Germinal center (tissue), 1 donor: Measurements from ENCODE around the gene LDB2.

Source experiments
- DNase-seq: peaks from one replicate; pipeline ENCODE4 v3.0.0; 2012; ENCODE audit warnings: mixed read lengths, low spot score

The LDB2 gene

DNA sequence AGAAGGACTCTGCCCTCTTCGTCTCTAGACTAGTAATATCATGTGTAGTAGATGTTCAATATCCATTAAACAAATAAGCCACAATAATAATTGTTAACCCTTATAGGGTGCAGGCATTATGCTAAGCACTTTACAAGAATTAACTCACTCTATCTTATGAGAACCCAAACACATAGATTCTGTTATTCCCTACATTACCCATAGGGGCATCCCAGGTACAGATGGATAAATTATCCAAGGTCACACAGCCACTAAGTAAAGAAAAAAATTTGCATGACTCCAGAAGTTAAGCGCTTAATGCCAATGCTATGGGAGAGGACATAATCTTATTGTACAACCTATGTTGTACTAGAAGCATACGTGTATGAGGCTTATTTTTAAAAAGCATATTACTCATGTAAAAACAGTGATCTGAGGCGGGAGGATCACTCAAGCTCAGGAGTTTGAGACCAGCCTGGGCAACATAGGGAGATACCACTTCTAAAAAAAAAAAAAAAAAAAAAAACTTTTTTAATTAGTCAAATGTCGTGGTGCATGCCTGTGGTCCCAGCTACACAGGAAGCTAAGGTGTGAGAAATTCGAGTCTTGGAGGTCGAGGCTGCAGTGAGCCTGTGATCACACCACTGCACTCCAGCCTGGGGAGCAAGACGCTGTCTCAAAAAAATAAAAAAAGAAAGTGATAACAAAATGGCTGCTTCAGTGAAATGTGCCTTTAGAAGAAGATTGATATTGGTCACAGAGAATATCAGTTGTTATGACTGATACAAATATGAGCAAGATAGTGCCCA, 13.6 kb downstream of the LDB2 start:
- DNase-seq, result no peak

DNA sequence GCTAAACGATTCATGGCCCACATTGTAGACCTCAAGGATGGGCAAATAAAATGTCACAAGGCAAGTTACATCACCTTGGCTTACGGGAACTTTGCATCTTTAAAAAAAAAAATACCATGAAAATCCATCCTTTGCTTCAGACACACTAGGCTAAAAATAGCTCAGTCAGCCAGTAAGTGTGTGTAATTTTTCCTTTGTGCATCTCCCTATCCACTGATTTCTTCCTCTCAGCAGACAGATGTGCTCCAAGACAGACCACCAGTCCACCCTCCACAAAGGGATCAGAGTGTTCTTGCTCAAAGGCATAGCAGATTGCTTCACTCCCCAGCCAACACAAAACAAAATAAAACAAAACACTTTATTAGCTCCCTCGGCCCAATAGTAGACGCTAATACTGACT, 14.6 kb downstream of the LDB2 start:
- DNase-seq, result no peak

DNA sequence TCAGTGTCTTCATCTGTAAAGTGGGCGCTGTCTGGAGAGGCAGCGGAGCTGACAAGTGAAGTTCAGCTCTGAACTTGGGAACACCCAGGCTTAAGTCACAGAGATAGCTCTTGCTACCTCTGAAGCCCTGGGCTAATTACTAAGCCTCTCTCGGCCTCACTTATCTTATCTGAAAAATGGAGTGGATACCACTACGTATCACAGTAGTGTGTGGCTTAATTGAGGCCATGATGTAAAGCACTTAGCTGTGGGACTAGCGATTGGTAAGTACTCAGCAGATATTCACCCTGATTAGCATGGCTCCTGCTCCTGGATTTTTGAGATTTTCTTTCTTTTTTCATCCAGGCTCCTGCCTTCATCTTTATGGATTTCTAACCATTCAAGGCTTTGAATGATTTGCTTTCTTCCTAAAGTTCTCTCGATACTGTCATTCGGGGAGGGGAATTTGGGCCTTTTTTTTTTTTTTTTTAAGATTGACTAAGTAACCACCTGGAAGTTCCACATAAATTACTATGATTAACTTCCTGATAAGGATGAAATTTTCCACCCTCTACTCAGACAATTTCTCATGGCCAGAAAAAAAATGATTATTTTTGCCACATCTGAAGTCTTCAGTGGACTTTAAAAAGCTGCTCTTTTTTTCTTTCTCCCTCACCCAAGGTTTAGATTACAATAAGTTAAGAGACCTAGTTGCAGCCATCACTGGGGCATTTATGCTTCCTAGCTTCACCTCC, 17.1 kb downstream of the LDB2 start:
- DNase-seq, result no peak

DNA sequence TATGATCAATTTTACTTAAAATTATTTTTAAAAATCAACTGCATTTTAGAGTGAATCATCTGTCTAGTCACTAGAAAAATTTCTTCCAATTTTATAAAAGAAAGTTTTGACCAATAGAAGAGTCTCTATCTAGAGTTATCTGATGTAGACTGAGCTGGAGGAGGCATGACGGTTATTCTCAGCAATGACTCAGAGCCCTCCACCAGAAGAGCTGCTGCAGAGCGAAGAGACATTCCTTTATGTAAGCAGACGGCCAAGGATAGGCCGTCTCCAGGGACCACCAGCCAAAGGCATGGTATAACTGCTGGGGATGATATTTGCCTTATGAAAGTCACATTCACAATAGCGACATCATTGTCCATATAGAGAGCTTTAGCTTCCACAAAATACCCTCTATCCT, 23.0 kb downstream of the LDB2 start:
- DNase-seq, result no peak

DNA sequence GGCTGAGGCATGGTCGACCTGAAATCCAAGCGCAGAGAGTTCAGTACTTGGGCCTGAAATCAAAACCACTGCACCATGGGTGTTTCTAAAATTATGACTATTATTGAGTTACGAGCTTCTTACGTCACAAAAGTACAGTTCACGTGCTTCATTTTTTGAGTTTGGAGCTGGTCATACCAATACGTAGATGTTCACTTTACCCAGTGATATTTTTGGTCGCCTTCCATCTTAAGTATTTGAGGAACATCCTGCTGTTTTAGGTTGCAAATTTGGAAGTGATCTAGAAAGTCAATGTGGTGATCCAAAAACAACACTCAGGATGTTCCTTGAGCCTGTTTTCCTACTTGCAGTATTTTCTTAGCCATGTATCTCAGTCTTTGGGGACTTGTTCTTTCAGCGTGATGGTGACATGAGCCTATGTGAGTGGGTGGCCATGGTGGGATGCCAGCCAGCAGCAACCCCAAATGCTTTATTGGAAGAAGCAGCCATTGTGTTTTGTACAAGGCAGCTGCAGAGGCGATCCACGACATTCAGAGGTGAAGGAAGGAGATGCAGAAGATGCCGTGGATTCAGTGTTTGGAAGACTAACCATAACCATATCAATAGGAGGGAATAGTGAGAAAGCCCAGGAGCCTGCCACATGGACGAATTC, 28.7 kb downstream of the LDB2 start:
- DNase-seq, result no peak

DNA sequence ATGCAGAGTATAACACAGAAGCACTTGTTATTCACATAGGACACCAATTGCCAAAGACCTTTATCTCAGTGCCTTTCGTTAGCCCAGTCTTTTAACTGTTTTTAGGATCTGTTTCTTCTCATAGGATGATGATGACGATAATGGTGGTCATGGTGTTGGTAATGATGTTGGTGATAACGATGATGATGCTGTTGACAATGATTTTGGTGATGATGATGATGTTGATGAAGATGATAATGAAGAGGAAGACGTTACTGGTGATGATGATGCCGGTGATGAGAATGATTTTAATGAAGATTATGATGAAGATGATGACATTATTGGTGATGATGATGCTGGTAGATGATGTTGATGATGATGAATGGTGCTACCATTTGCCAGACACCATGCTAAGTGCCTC, 29.8 kb downstream of the LDB2 start:
- no peak for DNase-seq

DNA sequence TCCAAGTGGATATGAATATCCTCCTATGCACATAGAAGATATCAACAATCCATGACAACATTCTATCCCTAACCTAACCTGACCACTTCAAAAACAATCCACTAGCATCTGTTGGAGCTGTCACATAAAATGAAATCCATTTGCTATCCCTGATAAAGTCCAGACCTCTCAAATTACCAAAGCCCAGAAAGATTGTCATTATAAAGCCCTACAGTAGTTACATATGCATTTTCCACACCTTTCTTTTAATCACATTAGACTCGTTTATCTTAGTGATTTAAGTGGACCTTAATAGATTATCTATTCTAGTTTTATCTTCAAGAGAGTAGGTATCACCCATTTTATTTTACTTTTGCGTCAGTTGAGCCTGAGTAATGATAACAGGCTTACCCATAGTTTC, 30.6 kb downstream of the LDB2 start:
- no peak for DNase-seq

DNA sequence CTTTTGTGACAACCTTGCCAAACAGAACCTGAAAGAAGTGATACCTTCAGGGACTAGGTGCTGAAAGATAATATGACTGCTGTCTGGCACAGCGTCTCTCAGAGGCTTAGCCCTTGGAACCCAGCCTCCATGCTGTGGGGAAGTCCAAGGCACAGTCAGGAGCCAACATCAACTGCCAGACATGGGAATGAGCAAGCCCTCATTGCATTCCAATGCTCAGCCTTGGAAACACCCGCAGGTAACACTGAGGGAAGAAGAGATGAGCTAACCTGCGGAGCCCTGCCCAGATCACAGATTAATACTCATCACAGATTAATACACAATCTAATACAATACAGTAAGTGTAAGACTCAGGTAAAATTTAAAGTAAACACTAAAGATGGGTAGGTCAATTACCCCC, 31.5 kb downstream of the LDB2 start:
- no peak for DNase-seq

DNA sequence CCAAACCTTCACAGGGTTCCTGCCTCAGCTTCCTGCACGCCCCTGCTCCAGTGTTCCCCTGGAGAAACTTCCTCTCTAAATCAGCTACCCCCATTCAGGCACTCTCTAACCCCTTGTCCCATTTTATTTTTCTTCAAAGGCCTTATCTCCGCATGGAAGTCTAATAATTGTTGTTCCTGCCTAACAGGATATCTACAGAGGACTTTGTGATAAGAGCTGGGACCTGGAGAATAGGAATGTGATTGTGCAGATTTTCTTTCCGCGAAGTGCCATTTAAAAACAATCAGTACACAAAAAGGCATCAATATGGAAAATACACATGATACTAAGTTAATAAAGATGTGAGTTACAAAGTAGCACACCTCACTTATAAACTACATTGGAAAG, 32.6 kb downstream of the LDB2 start:
- DNase-seq, result no peak

DNA sequence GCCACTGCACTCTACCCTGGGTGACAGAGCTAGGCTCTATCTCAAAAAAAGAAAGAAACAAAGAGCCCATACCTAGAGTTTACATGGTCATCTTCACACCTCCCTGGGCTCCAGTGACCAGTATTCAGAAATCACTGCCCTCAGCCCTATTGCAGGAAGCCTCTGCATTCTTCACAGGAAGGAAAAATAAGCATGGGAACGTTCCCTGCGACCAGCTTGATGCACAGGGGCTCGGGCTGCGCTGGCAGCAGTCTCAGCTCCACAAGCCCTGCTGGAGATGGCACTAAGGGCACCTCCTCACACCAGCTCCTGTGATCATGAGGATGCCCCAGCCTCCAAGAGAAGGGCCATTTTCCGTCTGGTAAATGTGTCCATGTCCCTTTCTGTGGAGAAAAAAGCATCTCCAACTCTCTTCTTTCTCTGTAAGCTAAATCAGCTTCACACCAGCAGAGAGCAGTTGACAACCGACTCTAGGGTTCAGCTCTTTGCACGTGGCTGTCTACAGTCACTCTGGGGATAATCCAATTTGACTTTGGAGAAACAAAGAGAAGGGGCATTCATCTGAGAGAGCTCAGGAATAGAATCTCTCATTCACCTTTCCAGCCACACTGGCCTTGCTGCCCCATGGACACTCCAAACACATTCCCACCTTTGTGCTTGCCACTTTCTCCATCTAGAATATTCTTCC, 33.1 kb downstream of the LDB2 start:
- DNase-seq, result no peak

DNA sequence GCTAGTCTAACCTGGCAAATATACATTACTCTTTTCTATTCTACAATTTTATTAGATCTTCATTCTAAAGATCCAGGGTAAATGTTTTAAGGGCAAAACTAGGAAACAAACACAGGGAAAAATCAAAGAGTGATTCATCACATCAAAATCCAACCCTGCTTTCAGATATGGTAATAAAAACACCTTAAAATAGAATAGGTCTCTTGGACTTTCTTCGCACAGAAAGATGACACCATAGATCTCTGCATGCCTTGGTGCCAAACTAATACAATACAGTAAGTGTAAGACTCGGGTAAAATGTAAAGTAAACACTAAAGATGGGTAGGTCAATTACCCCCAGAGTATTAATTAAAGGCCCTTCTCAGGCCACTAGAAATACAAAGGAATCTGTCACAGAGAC, 34.2 kb downstream of the LDB2 start:
- DNase-seq, result no peak

DNA sequence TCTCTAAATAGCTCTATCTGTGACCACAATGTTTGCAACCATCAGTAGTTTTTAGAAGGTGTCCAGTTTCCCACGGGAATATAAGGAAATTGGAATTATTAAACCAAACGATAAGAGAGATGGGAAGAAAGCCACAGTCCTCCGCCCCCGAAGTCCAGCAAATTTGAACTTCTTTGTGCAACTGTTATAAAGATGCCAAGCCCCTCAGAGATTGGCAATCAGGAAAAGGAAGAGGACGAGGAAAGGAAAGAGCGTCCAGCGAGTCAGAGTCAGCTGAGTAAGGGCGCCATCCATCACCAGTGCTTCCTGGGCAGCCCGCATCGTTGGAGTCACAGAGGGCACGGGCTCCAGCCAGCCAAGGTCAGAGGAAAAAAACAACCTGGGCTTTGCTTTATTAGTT, 35.7 kb downstream of the LDB2 start:
- no peak for DNase-seq

DNA sequence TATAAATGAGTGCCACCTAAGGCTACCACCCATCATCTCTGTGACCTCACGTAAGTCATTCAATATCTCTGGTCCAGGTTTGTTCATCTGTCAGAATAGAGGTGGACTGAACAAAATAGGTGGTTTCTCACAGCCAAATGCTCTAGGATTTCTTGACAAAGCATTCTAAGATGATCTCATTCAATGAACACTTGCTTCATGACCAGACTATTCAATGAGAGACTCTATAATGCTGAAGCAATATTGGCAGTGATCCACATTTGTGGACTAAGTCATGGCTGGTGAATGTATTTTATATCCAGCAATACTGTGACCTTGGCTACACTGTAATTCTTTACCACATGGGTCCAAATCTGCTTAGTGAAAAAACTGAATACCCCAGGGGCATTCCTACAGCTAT, 37.9 kb downstream of the LDB2 start:
- DNase-seq, result no peak

DNA sequence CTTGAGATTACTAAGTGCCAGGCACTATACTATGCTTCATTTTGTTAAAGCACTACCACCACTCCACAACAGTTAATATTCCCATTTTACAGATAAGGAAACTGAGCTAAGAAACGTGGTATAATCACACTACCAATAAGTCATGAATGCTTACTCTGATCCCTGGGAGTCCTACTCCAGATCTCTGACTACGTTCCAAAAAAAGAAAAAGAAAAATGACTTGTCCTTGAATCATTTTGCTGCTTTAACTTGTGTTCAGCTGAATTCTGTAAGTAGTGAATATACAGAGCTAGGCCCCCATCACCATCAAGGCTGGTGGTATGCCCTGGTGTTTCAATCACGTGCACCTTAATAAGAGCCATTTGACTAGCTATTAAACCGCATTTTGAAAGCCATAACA, 39.4 kb downstream of the LDB2 start:
- DNase-seq, result no peak

DNA sequence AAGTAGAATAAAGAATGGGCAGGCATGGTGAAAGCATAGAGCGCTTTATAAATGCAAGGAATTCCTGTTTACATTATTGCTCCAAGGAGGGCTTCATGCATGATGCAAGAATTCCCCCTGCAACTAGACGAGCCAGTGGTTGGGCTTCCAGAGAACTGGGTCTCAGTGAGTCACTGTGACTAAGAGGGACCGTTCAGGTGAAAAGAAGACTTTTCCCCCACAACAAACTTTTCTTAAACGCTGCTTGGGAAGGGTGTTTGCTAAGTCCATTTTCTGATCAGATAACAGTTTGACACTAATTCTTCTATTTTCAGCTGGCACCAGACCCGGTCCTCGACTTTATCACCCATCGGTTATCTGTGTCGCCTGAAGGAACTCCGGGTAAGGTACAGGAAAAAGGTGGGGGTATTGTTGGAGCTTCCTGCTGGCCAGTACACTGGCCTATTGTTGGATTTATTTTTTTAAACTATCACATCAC, 40.1 kb downstream of the LDB2 start:
- no peak for DNase-seq

DNA sequence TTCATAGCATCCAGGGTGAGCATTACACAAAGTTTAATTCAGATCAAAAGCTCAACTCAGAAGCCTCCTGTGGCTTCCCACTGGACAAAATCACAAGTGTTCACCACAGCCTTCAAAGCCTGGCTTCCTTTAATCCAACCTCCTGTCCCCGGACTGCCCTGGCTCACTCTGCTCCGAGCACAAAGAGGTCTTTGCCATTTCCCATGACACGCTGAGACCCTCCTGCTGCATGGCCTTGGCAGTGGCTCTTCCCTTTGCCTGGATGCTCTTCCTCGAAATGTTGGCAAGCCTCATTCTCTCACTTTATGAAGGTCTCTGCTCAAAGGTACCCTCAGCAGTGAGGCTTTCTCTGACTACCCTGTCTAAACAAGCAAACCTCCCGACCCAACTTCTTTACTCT, 41.0 kb downstream of the LDB2 start:
- no peak for DNase-seq

DNA sequence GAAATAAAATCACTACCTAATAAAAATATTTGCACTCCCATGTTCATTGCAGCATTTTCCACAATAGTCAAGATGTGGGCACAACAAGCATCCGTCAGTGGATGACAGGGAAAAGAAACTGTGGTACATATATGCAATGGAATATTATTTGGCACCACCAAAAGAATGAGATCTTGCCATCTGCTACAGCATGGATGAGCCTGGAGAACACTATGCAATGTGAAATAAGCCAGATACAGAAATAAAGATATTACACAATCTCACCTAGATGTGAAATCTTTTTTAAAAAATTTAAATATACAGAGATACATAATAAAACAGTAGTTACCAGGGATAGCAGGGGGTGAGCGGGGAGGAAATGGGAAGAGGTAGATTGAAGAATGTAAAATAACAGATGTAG, 44.8 kb downstream of the LDB2 start:
- DNase-seq, result no peak

DNA sequence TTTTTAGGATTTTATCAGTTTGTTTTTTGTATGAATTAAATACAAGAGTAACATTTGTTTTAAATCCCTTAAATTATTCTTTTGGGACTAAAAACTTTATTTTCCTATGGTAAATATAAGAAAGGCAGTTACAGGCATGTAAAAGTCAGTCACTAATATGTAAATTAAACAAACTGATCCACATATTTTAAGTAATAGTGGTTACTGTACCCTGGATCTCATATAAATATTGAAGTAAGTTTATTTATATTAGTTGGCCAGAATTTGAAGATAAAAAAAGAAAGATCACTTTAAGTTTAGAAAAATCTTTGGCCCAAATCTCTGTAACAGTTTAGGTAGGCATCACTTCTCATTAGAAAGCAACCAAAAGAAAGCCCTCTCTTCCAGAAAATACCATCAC, 45.8 kb downstream of the LDB2 start:
- no peak for DNase-seq

DNA sequence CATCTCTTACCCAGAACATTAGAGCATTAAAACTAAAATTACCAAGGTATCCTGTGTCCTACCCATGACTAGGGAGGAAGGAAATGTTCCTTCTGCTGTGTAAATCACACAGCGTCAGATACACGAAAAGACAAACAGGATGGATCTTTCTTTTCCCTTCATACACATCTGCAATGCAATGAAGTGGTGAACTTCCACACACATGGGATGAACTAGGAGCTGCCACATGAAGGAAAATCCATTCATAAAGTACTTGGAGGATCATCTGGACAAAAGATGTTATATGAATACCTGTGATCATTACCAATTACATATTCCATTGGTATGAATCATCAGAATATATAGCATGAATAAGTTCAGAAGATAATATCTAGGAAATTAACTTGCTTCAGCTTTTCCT, 46.2 kb downstream of the LDB2 start:
- DNase-seq, result no peak

DNA sequence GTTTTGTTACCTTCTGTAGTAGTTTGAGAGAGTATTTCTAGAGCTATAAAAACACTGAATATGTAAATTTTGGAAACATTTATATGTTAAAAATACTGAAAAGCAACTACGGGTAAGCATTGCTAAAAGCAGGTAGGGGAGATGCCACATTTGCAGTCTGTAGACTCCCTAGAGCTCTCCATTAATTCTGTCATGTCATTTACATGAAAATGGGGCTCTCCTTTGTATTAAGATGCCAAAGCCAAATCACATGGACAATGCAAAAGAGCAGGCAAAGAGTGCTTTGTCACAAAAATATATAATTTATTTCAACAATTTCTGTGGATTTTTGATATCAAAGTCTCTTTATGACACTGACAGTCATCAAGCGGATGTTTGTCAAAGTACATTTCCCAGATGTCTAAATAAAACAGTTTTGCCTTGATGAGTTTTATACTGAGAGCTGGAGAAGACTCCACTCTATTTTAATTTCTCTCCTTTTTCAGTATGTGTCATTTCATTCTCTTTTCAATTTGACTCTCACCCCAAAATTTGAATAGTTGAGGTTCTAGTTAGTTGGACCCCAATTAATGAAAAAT, 51.8 kb downstream of the LDB2 start:
- DNase-seq, result no peak

DNA sequence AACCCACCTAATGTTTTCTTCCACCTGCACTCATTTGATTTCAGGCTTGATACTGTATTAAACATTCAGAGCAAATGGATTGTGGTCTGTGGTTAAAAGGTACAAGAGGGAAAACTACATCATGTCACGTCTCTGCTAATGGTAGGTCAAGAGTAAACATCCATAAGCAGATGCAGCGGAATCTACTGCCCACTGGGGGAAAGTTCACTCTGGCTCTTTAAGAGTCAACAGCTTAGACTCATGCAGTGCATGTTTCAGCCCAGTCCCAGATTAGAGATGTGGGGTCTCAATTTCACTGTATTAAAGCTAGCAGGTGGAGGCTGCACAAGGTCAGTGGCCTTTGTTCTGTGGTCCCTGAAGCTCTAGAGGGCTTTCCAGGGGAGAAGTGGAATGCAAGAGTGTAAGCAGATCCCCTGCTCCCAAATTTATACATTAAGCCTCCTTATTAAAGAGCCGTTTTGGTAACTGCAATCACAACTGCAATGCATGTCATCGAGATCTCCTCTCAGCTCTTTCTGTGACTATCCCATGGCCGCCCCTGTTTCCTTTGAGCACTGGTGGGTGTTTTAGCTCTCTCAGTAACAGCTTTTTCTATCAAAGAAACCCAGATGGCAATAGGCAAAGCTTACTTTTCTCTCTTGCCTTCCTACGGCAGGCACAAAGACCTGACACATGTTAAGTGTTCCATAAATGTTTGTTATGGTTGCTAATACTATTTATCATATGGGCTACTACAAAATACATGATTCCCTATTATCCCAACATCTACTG, 53.4 kb downstream of the LDB2 start:
- DNase-seq, result no peak
